Activated CD4-positive, alpha-beta memory T cell treated with anti-CD3 and anti-CD28 coated beads for 36 hours (primary cell): Measurements from ENCODE around the gene WAC. TPM values are rescaled to one million over a fixed set of nuclear protein-coding genes. Genes with fewer than 3 reads are reported as not detected.
"Not testable (repeated sequence)": the region's sequence is repeated elsewhere in the genome, so short reads cannot be mapped to it uniquely, and the experiment has no call there.

ENCODE experiments used
- CTCF ChIA-PET: fragments of 350-600 bp; sonication (Branson Sonifier 250); formaldehyde crosslinking; loops from one replicate; lab custom pipeline; 2021; ENCODE audit warnings: antibody characterized with exemption, inconsistent platforms; lab: Charles Lee
- POLR2A ChIA-PET: fragments of 350-600 bp; sonication (Branson Sonifier 250); formaldehyde crosslinking; loops from one replicate; lab custom pipeline; 2021; ENCODE audit warnings: antibody characterized with exemption; lab: Charles Lee
- DNase-seq: peaks from one replicate; pipeline ENCODE4 v3.0.0-alpha.2; 2020
- H3K27ac Mint-ChIP-seq: one replicate; pipeline ENCODE4 v1.8.0; 2021; ENCODE audit warnings: mixed read lengths
- H3K27me3 Mint-ChIP-seq: one replicate; pipeline ENCODE4 v1.8.0; 2021; ENCODE audit warnings: mixed read lengths
- H3K36me3 Mint-ChIP-seq: one replicate; pipeline ENCODE4 v1.8.0; 2021; ENCODE audit warnings: mixed read lengths
- H3K4me1 Mint-ChIP-seq: one replicate; pipeline ENCODE4 v1.8.0; 2021; ENCODE audit warnings: low read depth, mixed read lengths
- H3K4me3 Mint-ChIP-seq: one replicate; pipeline ENCODE4 v1.8.0; 2021; ENCODE audit warnings: mild to moderate bottlenecking, mixed read lengths
- H3K9me3 Mint-ChIP-seq: one replicate; pipeline ENCODE4 v1.8.0; 2021; ENCODE audit warnings: mixed read lengths
- intact Hi-C: fragments of 100-400 bp; cut with micrococcal nuclease; formaldehyde crosslinking; loops from one replicate; pipeline ENCODE4 v1.15.1; 2023
- total RNA-seq, 2 experiments: library from RNA; stranded (reverse); gene quantifications; one replicate each; pipeline ENCODE4 v1.2.3, GENCODE V29; 2021

The WAC gene, protein sequence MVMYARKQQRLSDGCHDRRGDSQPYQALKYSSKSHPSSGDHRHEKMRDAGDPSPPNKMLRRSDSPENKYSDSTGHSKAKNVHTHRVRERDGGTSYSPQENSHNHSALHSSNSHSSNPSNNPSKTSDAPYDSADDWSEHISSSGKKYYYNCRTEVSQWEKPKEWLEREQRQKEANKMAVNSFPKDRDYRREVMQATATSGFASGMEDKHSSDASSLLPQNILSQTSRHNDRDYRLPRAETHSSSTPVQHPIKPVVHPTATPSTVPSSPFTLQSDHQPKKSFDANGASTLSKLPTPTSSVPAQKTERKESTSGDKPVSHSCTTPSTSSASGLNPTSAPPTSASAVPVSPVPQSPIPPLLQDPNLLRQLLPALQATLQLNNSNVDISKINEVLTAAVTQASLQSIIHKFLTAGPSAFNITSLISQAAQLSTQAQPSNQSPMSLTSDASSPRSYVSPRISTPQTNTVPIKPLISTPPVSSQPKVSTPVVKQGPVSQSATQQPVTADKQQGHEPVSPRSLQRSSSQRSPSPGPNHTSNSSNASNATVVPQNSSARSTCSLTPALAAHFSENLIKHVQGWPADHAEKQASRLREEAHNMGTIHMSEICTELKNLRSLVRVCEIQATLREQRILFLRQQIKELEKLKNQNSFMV
- 10 to 100 TPM; 92.9 to 93.1 TPM for total RNA-seq

- Mint-ChIP-seq H3K4me3 (peak within 1 kb of the TSS; percentile 98), H3K27me3 (no peaks in the 10 kb centered on the region), H3K27ac (peak within 1 kb of the TSS; percentile 100), H3K9me3 (no peaks in the 10 kb centered on the region), H3K36me3 (peaks cover 52% of the 10 kb centered on the region), H3K4me1 (peaks cover 45% of the 10 kb centered on the region)
- intact Hi-C loops = loop anchor here (1.0 to 5.0 kb wide), 9 partner anchors 32 to 1672 kb away; partner anchors contain the start of genes ABI1, BAMBI, MPP7 and RAB18
- ChIA-PET POLR2A (interaction anchor here (0.6 to 2.8 kb wide), 6 partner anchors 9 to 229 kb away, joined by 3 to 10 read pairs (median 5); no protein-coding TSS in a partner anchor), CTCF (interaction anchor here (0.9 kb wide), 1 partner anchor 198 kb away, joined by 3 read pairs; no protein-coding TSS in a partner anchor)
- peak; percentile 98 for DNase-seq
These were observed at the start of gene WAC for GRCh38 chr10:28532337-28533185. Gene WAC (plus strand): TSS chr10:28533118. CDS start chr10:28533580, 462 bp downstream.

DNA sequence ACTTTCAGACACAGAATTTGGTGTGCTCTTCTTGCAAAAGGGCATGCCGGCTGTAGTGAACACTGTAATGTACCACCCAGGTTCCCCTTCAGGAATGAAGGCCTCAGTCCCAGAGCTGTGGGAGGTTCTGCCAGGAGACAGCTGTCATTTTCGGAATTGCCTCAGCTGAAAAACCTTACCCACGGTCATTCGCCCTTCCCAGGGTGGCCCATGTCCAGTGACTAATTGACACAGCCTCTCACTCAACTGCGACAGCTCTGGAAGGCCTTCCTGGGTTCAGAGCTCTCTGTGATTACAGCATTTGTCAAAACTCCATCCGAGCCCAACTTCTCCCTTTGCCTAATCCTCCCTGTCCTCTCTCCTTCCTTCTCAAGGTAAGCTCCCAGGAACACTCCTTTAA lies 43.7 kb upstream of the WAC start:
- intact Hi-C loops = no loop called here
- POLR2A ChIA-PET = no interaction called here
- Mint-ChIP-seq H3K27ac (no peak overlapping the region), H3K9me3 (peaks cover 2% of the 10 kb centered on the region), H3K36me3 (no peaks in the 10 kb centered on the region), H3K4me3 (no peak overlapping the region), H3K4me1 (peaks cover 2% of the 10 kb centered on the region), H3K27me3 (peaks cover 6% of the 10 kb centered on the region)
- DNase-seq = no peak
- CTCF ChIA-PET = no interaction called here

DNA sequence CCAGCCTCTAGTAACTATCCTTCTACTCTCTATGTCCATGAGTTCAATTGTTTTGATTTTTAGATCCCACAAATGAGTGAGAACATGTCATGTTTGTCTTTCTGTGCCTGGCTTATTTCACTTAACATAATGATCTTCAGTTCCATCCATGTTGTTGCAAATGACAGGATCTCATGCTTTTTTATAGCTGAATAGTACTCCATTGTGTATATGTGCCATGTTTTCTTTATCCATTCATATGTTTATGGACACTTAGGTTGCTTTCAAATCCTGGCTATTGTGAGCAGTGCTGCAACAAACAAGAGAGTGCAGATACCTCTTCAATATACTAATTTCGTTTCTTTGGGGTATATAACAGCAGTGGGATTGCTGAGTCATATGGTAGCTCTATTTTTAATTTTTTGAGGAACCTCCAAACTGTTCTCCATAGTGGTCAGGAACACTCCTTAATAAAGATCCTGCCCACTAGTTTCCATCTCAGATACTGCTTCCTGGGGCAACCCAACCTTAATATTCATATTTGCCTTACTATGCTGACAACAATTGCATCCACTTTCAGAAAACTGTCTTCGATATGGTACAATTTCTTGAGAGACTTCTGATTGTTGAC lies 42.6 kb upstream of the WAC start:
- H3K4me1 Mint-ChIP-seq, H3K4me3 Mint-ChIP-seq, CTCF ChIA-PET: not testable (repeated sequence)

DNA sequence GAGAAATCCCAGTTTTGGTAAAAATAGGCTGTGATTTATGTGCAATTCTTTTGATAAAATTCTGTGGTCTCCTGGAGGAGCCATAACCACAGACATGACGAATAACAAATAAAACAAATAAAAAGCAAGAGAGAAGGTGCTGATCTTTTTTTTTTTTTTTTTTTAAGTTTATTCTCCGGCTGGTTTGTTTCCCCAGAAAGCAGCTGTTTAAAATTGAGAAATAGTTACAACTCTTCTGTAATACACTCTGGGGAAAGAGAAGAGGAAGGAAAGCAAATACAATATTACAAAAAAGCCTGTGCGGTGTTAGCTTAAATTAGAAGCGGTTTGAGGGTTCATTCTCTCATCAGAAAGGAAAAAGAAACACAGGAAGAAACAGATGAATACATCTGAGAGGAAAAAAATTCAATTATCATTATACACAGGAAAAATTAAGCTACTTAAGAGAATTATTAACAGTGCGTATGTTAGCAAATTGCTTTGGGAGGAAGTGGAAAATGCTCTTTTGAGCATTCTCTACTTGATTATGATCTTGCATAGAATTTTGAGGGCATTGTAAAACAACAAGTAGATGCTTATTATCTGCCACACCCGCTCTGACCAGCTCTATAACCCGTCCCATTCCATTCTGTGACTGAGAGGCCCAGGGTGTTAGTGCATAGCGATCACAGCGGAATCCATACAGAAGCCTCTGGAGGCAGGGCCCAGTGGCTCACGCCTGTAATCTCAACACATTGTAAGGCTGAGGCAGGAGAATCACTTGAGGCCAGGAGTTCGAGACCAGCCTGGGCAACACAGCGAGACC lies 40.6 kb upstream of the WAC start:
- no peak overlapping the region for H3K4me3 Mint-ChIP-seq
- H3K27me3 Mint-ChIP-seq = peaks cover 6% of the 10 kb centered on the region
- ChIA-PET POLR2A (no interaction called here), CTCF (no interaction called here)
- intact Hi-C loops = no loop called here
- H3K27ac Mint-ChIP-seq = no peak overlapping the region
- no peaks in the 10 kb centered on the region for H3K36me3 Mint-ChIP-seq
- no peak for DNase-seq
- peaks cover 2% of the 10 kb centered on the region for H3K9me3 Mint-ChIP-seq
- H3K4me1 Mint-ChIP-seq = no peaks in the 10 kb centered on the region

More for the DNA sequence above, 42.6 kb upstream of the WAC start:
- DNase-seq, H3K9me3 Mint-ChIP-seq, H3K27me3 Mint-ChIP-seq, H3K36me3 Mint-ChIP-seq, POLR2A ChIA-PET, intact Hi-C loops, H3K27ac Mint-ChIP-seq: not testable (repeated sequence)

GRCh38 chr10:28494420-28494819 lies 38.5 kb upstream of the WAC start:
- no peaks in the 10 kb centered on the region for H3K4me1 Mint-ChIP-seq

DNA sequence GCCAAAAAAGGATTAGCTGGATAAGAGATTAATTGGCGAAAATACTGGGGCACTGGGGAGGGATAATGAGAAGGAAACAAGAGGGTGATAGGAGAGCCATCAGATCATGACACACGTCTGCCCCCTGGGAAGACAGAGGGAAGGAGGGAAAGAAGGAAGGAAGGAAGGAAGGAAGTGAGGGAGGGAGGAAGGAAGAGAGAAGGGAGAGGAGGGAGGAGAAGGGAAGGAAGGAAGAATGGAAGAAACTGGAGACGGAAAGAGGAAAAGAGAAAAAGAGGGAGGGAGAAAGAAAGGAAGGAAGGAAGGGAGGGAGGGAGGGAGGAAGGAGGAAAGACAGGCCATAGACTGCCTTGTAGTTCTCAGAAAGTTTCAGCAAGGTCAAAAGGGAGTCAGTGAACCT lies 37.8 kb upstream of the WAC start:
- POLR2A ChIA-PET = no interaction called here
- Mint-ChIP-seq H3K36me3 (no peaks in the 10 kb centered on the region), H3K27me3 (peaks cover 6% of the 10 kb centered on the region), H3K4me1 (peaks cover under 1% of the 10 kb centered on the region), H3K4me3 (no peak overlapping the region), H3K27ac (no peak overlapping the region), H3K9me3 (peaks cover 2% of the 10 kb centered on the region)
- CTCF ChIA-PET = no interaction called here
- intact Hi-C loops = no loop called here
- DNase-seq = no peak

More at GRCh38 chr10:28494420-28494819, 38.5 kb upstream of the WAC start:
- intact Hi-C loops = no loop called here
- CTCF ChIA-PET = no interaction called here
- H3K27ac Mint-ChIP-seq = no peak overlapping the region
- H3K36me3 Mint-ChIP-seq = no peaks in the 10 kb centered on the region
- H3K9me3 Mint-ChIP-seq = peaks cover 2% of the 10 kb centered on the region
- no peak for DNase-seq
- no peak overlapping the region for H3K4me3 Mint-ChIP-seq
- POLR2A ChIA-PET = no interaction called here
- H3K27me3 Mint-ChIP-seq = peaks cover 6% of the 10 kb centered on the region

DNA sequence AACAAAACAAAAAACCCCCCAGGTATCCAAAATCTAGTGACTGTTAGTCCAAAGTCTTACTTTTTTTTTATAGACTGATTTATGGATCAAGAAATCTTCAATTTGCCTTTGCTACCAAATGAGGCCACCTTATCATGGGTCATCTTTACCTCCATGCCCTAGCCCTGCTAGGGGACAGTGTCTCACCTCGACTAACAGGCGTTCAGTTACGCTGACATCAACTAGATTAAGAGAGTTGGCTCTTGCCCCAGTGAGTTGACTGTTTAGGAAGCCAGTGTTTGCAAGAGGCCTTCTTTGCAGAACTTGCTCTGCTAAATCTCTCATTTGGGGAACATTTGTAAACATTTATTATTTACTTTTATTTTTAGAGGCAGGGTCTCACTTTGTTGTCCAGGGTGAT lies 36.9 kb upstream of the WAC start:
- ChIA-PET CTCF (no interaction called here), POLR2A (no interaction called here)
- DNase-seq = no peak
- Mint-ChIP-seq H3K36me3 (no peaks in the 10 kb centered on the region), H3K4me3 (no peak overlapping the region), H3K27me3 (peaks cover 2% of the 10 kb centered on the region), H3K27ac (no peak overlapping the region), H3K9me3 (no peaks in the 10 kb centered on the region), H3K4me1 (peaks cover 2% of the 10 kb centered on the region)
- intact Hi-C loops = no loop called here

GRCh38 chr10:28496481-28496961 lies 36.4 kb upstream of the WAC start:
- Mint-ChIP-seq H3K9me3 (no peaks in the 10 kb centered on the region), H3K36me3 (no peaks in the 10 kb centered on the region), H3K27ac (no peak overlapping the region), H3K4me3 (no peak overlapping the region), H3K4me1 (peaks cover 2% of the 10 kb centered on the region), H3K27me3 (no peaks in the 10 kb centered on the region)
- no peak for DNase-seq
- POLR2A ChIA-PET = no interaction called here
- intact Hi-C loops = no loop called here
- CTCF ChIA-PET = no interaction called here

GRCh38 chr10:28497313-28498126 lies 35.4 kb upstream of the WAC start:
- no peaks in the 10 kb centered on the region for H3K36me3 Mint-ChIP-seq
- H3K4me1 Mint-ChIP-seq = peaks cover 2% of the 10 kb centered on the region
- no peak for DNase-seq
- H3K9me3 Mint-ChIP-seq = no peaks in the 10 kb centered on the region
- ChIA-PET POLR2A (no interaction called here), CTCF (no interaction called here)
- no peak overlapping the region for H3K27ac Mint-ChIP-seq
- H3K27me3 Mint-ChIP-seq = no peaks in the 10 kb centered on the region
- H3K4me3 Mint-ChIP-seq = no peak overlapping the region
- intact Hi-C loops = no loop called here

DNA sequence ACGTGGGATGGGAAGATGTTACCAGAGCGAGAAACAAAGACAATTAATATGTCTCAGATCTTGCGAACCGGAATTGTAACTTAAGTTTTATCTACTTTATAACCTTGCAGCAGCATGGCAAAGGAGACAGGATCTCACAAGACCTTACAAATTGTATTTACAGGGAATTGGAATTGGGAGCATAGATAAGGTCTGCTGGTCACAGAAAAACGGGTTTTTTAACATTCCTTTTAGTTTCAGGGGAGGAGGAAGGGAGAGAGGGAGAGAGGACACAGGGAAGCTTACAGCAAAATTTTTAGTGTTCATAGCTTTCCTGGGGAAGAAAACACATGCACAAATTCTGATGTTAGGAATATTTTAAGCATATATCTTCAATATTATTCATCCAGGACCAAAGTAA lies 32.7 kb upstream of the WAC start:
- H3K27ac Mint-ChIP-seq, H3K36me3 Mint-ChIP-seq, H3K9me3 Mint-ChIP-seq, H3K4me3 Mint-ChIP-seq, intact Hi-C loops, DNase-seq, H3K4me1 Mint-ChIP-seq, POLR2A ChIA-PET, H3K27me3 Mint-ChIP-seq: not testable (repeated sequence)
- CTCF ChIA-PET = interaction anchor here (0.6 kb wide), 1 partner anchor 8 kb away, joined by 3 read pairs; no protein-coding TSS in a partner anchor
